ENCODE results near the gene PSME2. TPM values are rescaled to one million over a fixed set of nuclear protein-coding genes. Genes with fewer than 3 reads are reported as not detected.

The PSME2 gene
- total and polyA plus RNA-seq, 9 of the 15 experiments (the other 6 are each of a cell fraction or from before 2014, with no cell fraction given), result 111 to 579 (median 159) TPM

- FAIRE-seq, result no peak
Observed at GRCh38 chr14:24179294-24179960, 33.0 kb upstream of the PSME2 start.

More at GRCh38 chr14:24179294-24179960, 33.0 kb upstream of the PSME2 start:
- H3K9ac ChIP-seq (ENCODE audit: insufficient read depth in 1 of 2, low read depth in 2 of 2, low read length in 2 of 2), result no peak overlapping the region
- in situ Hi-C loops (cut with MboI) (no loop called here), intact Hi-C loops (cut with micrococcal nuclease) (no loop called here)
- H3K79me2 ChIP-seq (ENCODE audit: control insufficient read depth, insufficient read depth, low read length), result no peaks in the 10 kb centered on the region
- no peak overlapping the region for H3K4me2 ChIP-seq (ENCODE audit: insufficient read depth, low read length)
- BruUV-seq (replicated peaks), result no TSS peak
- ATAC-seq (no peak), DNase-seq (ENCODE audit: extremely low read depth in 1 of 4, low spot score in 3 of 4) (no peak)
- H3K4me1 ChIP-seq (replicated peaks in 1 of 2; ENCODE audit: control insufficient read depth in 2 of 2, insufficient read depth in 2 of 2, low read length in 2 of 2), result no peaks in the 10 kb centered on the region; a peak in 2 of 5 replicates
- POLR2A ChIA-PET, result interaction anchor here (0.6 to 1.4 kb wide), 6 partner anchors 9 to 64 kb away, joined by 3 to 6 read pairs (median 4); partner anchors contain the start of genes IPO4, IRF9 and TM9SF1
- H4K20me1 ChIP-seq (replicated peaks; ENCODE audit: control insufficient read depth, insufficient read depth, low read length), result no peaks in the 10 kb centered on the region
- CTCF ChIA-PET (ENCODE audit: low intra/inter-chr PET ratio), result no interaction called here
- no peak overlapping the region for H3K27ac ChIP-seq (ENCODE audit: extremely low read depth, low read depth, low read length)
- no peaks in the 10 kb centered on the region for H3K27me3 ChIP-seq (ENCODE audit: control insufficient read depth in 2 of 2, insufficient read depth in 2 of 2, low read length in 2 of 2)
- H3K9me3 ChIP-seq (replicated peaks; ENCODE audit: control insufficient read depth, insufficient read depth, low read depth, low read length), result no peaks in the 10 kb centered on the region
- no peak for TF ChIP-seq RCOR1 (IDR thresholded peaks at IDR 0.05; ENCODE audit: borderline replicate concordance in 1 of 2, low read depth in 2 of 2, low read length in 2 of 2)
- no peak for TF ChIP-seq ERF (CRISPR knock-in tag; IDR thresholded peaks at IDR 0.05)
- no peak for TF ChIP-seq NR1H2 (CRISPR knock-in tag; IDR thresholded peaks at IDR 0.05)
- TF ChIP-seq ZC3H4 (CRISPR knock-in tag; IDR thresholded peaks at IDR 0.05; ENCODE audit: borderline replicate concordance), result no peak
- TF ChIP-seq RBM34 (IDR thresholded peaks at IDR 0.05; ENCODE audit: borderline replicate concordance, insufficient read depth, low read length), result no peak
- TF ChIP-seq POLR2G (IDR thresholded peaks at IDR 0.05; ENCODE audit: low read depth, low read length), result 0 out of 2 replicates have a peak, but pooled peaks have one; percentile 45
- TF ChIP-seq TRIM28 (IDR thresholded peaks at IDR 0.05), result no peak
- TF ChIP-seq BCOR (IDR thresholded peaks at IDR 0.05), result no peak
- peak; percentile 41 for TF ChIP-seq RBFOX2 (IDR thresholded peaks at IDR 0.05; ENCODE audit: low read depth, low read length)
- TF ChIP-seq, protein P1, sequence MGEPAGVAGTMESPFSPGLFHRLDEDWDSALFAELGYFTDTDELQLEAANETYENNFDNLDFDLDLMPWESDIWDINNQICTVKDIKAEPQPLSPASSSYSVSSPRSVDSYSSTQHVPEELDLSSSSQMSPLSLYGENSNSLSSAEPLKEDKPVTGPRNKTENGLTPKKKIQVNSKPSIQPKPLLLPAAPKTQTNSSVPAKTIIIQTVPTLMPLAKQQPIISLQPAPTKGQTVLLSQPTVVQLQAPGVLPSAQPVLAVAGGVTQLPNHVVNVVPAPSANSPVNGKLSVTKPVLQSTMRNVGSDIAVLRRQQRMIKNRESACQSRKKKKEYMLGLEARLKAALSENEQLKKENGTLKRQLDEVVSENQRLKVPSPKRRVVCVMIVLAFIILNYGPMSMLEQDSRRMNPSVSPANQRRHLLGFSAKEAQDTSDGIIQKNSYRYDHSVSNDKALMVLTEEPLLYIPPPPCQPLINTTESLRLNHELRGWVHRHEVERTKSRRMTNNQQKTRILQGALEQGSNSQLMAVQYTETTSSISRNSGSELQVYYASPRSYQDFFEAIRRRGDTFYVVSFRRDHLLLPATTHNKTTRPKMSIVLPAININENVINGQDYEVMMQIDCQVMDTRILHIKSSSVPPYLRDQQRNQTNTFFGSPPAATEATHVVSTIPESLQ (CRISPR knock-in tag; IDR thresholded peaks at IDR 0.05), result no peak
- no peak for TF ChIP-seq THRAP3 (IDR thresholded peaks at IDR 0.05; ENCODE audit: borderline replicate concordance)
- no peak for TF ChIP-seq SPI1 (IDR thresholded peaks at IDR 0.05; ENCODE audit: borderline replicate concordance, low read depth, low read length)
- TF ChIP-seq TGIF2 (CRISPR knock-in tag; IDR thresholded peaks at IDR 0.05), result no peak
- 85% methylated on average over 11 of the region's 14 CpGs for WGBS (ENCODE audit: insufficient coverage, low coverage, missing lambda C conversion rate)
- peaks cover 57% of the 10 kb centered on the region; the same call in 2 of the 3 replicates for H3K36me3 ChIP-seq (ENCODE audit: control insufficient read depth, insufficient read depth, low read length)
- no peak overlapping the region for H3K4me3 ChIP-seq
- H3K9me1 ChIP-seq (ENCODE audit: control insufficient read depth, insufficient read depth, low read length), result no peaks in the 10 kb centered on the region
- no peak overlapping the region for H2AFZ ChIP-seq (ENCODE audit: low read depth, low read length)

All from K562 (cell line).